ENCODE results near the gene ANP32A. TPM values are rescaled to one million over a fixed set of nuclear protein-coding genes. Genes with fewer than 3 reads are reported as not detected.

ANP32A gene
- total RNA-seq, 1 experiment from 2014 or later: 220 TPM

DNA sequence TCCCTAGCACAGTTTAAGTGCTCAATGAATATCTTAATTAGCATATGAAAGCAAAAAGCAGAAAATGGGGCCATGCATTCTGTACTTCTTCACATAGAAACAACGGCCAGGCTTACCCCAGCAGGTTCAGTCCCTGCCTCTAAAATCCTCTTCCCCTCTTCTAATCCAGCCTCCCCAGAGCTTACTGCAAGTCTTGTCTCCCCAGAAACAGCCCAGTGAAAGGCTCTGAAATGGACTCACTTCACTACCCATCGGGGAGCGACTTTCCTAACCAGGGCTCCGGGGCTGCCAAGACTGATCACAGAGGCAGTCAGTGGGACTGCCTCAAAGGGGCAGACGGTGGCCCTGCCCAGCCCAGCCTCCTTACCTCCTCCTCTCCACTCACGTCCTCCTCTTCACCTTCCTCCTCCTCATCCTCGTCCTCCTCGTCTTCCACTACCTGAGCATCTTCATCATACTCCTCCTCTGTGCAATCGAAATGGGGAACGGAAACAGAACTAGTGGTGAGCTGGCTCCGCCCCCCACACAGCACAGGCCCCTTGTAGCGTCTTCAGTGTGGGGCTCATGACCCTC lies 38.0 kb downstream of the ANP32A start:
- ATAC-seq (no peak), DNase-seq (ENCODE audit: low read depth, low spot score) (no peak)
- ChIA-PET CTCF (interaction anchor here (3.6 kb wide), 1 partner anchor 93 kb away, joined by 41 read pairs; no protein-coding TSS in a partner anchor), RAD21 (ENCODE audit: low non-redundant PET in 1 of 2, low total read pairs in 2 of 2, uncharacterized antibody in 2 of 2, unreplicated experiment in 2 of 2) (no interaction called here), POLR2A (no interaction called here)
- Histone ChIP-seq H2AFZ (ENCODE audit: low read depth, low read length, poor library complexity, severe bottlenecking) (no peak overlapping the region), H3K27ac (ENCODE audit: low read depth, low read length) (no peak overlapping the region), H3K4me2 (ENCODE audit: low read length) (no peak overlapping the region), H3K79me2 (ENCODE audit: insufficient read depth, low read length) (peaks cover 15% of the 10 kb centered on the region; the same call in 1 of the 2 replicates), H4K20me1 (ENCODE audit: insufficient read depth) (0 out of 2 replicates have a peak, but pooled peaks cover 3% of the 10 kb centered on the region), H3K27me3 (ENCODE audit: insufficient read depth, low read length) (no peaks in the 10 kb centered on the region), H3K9ac (ENCODE audit: low read length) (no peak overlapping the region), H3K4me3 (replicated peaks in 1 of 2; ENCODE audit: low read depth in 1 of 2, low read length in 2 of 2) (no peak overlapping the region), H3K36me3 (ENCODE audit: control insufficient read depth in 1 of 2, insufficient read depth in 2 of 2, low read length in 2 of 2) (peaks cover 40 to 42% of the 10 kb centered on the region in 2 experiments; a peak in 3 of 4 replicates), H3K9me3 (ENCODE audit: control insufficient read depth in 1 of 2, insufficient read depth in 1 of 2, low read depth in 1 of 2, low read length in 2 of 2) (no peaks in the 10 kb centered on the region), H3K4me1 (ENCODE audit: control insufficient read depth in 1 of 2, insufficient read depth in 2 of 2, low read length in 2 of 2) (no peaks in the 10 kb centered on the region), H3K9me2 (ENCODE audit: insufficient read depth) (no peaks in the 10 kb centered on the region)
- intact Hi-C loops (cut with micrococcal nuclease): loop anchor here (1.0 kb wide), 1 partner anchor 93 kb away; no protein-coding TSS in a partner anchor
- BruUV-seq (replicated peaks): no TSS peak
- TF ChIP-seq, protein P1, sequence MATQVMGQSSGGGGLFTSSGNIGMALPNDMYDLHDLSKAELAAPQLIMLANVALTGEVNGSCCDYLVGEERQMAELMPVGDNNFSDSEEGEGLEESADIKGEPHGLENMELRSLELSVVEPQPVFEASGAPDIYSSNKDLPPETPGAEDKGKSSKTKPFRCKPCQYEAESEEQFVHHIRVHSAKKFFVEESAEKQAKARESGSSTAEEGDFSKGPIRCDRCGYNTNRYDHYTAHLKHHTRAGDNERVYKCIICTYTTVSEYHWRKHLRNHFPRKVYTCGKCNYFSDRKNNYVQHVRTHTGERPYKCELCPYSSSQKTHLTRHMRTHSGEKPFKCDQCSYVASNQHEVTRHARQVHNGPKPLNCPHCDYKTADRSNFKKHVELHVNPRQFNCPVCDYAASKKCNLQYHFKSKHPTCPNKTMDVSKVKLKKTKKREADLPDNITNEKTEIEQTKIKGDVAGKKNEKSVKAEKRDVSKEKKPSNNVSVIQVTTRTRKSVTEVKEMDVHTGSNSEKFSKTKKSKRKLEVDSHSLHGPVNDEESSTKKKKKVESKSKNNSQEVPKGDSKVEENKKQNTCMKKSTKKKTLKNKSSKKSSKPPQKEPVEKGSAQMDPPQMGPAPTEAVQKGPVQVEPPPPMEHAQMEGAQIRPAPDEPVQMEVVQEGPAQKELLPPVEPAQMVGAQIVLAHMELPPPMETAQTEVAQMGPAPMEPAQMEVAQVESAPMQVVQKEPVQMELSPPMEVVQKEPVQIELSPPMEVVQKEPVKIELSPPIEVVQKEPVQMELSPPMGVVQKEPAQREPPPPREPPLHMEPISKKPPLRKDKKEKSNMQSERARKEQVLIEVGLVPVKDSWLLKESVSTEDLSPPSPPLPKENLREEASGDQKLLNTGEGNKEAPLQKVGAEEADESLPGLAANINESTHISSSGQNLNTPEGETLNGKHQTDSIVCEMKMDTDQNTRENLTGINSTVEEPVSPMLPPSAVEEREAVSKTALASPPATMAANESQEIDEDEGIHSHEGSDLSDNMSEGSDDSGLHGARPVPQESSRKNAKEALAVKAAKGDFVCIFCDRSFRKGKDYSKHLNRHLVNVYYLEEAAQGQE (IDR thresholded peaks at IDR 0.05; ENCODE audit: low read depth): no peak
- TF ChIP-seq POLR2AphosphoS5 (IDR thresholded peaks at IDR 0.05; ENCODE audit: low read depth, low read length) (no peak), SRF (IDR thresholded peaks at IDR 0.05; ENCODE audit: low read depth) (no peak), EZH2phosphoT487 (IDR thresholded peaks at IDR 0.05; ENCODE audit: borderline replicate concordance) (no peak), YY1 (IDR thresholded peaks at IDR 0.05; ENCODE audit: extremely low read depth, insufficient replicate concordance, low read depth, low read length) (no peak), JUND (IDR thresholded peaks at IDR 0.05) (no peak), CBX3 (IDR thresholded peaks at IDR 0.05; ENCODE audit: low read depth) (no peak)
- TF ChIP-seq, protein P2, sequence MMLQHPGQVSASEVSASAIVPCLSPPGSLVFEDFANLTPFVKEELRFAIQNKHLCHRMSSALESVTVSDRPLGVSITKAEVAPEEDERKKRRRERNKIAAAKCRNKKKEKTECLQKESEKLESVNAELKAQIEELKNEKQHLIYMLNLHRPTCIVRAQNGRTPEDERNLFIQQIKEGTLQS (IDR thresholded peaks at IDR 0.05): no peak
- TF ChIP-seq, protein P3, sequence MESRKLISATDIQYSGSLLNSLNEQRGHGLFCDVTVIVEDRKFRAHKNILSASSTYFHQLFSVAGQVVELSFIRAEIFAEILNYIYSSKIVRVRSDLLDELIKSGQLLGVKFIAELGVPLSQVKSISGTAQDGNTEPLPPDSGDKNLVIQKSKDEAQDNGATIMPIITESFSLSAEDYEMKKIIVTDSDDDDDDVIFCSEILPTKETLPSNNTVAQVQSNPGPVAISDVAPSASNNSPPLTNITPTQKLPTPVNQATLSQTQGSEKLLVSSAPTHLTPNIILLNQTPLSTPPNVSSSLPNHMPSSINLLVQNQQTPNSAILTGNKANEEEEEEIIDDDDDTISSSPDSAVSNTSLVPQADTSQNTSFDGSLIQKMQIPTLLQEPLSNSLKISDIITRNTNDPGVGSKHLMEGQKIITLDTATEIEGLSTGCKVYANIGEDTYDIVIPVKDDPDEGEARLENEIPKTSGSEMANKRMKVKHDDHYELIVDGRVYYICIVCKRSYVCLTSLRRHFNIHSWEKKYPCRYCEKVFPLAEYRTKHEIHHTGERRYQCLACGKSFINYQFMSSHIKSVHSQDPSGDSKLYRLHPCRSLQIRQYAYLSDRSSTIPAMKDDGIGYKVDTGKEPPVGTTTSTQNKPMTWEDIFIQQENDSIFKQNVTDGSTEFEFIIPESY (IDR thresholded peaks at IDR 0.05; ENCODE audit: extremely low read depth, insufficient replicate concordance, low read length): no peak
